Measurements from ENCODE around the gene EXOC6.

DNA sequence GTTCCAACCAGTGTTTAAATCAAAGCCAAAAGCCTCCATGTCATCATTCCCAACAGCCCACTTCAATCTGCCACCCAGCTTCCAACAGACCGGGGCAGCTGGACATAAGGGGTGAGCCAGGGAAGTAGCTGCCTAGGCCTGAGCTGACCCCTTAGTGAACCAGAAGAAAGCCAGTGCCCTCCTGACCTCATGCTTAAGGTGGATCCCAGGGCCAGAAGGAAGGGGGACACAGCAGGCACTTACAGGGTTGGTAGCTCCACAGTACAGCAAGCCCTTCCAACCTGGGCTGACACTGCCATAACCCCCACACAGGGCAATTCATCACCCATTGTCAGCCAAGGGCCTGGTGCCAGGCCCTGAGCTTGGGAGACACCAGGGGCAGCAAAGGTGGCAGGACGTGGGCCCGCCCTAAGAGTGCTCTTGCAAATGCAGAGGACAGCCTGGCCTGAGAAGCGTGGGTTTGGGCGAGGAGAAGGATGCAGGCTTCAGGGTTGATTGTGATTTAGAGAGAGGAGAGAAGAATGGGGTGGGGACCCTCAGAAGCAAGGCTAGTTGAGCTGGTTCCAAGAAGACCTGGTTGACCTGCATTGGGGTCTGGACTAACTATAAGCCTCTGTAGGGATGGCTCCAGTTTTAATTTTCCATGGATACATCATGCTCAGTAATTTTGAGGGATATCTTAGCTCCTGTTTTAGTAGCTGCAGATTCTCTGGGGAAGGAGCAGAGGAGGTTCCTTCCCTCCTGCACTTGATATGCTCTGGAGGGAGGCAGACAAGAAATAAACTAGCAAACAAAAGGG, 222.3 kb downstream of the EXOC6 start:
- TF ChIP-seq, protein P1, sequence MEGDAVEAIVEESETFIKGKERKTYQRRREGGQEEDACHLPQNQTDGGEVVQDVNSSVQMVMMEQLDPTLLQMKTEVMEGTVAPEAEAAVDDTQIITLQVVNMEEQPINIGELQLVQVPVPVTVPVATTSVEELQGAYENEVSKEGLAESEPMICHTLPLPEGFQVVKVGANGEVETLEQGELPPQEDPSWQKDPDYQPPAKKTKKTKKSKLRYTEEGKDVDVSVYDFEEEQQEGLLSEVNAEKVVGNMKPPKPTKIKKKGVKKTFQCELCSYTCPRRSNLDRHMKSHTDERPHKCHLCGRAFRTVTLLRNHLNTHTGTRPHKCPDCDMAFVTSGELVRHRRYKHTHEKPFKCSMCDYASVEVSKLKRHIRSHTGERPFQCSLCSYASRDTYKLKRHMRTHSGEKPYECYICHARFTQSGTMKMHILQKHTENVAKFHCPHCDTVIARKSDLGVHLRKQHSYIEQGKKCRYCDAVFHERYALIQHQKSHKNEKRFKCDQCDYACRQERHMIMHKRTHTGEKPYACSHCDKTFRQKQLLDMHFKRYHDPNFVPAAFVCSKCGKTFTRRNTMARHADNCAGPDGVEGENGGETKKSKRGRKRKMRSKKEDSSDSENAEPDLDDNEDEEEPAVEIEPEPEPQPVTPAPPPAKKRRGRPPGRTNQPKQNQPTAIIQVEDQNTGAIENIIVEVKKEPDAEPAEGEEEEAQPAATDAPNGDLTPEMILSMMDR (IDR thresholded peaks at IDR 0.05) = no peak
- TF ChIP-seq POLR2A (IDR thresholded peaks at IDR 0.05) = no peak
